ENCODE measurements around the gene XYLT1. TPM values are rescaled to one million over a fixed set of nuclear protein-coding genes. Genes with fewer than 3 reads are reported as not detected.

Gene XYLT1
- total and polyA plus RNA-seq, 12 donors = 0.29 to 4.0 (median 1.6) TPM

- Histone ChIP-seq H3K27me3 (no peaks in the 10 kb centered on the region), H3K9me3 (no peaks in the 10 kb centered on the region), H3K4me3 (no peak overlapping the region), H3K27ac (no peak overlapping the region), H3K4me1 (peaks cover 0 to 54% (median 0%) of the 10 kb centered on the region in 9 donors), H3K36me3 (no peaks in the 10 kb centered on the region)
- peak in 3 of 8 donors; percentile 50 to 80 (median 66) for ATAC-seq
- no peak for TF ChIP-seq CTCF (IDR thresholded peaks at IDR 0.05)
- no peak for DNase-seq
- WGBS, 2 donors = 82 to 84% methylated on average over 3 of the region's 3 CpGs
- intact Hi-C loops (cut with DNase I) = no loop called here
These were observed 300.3 kb downstream of the XYLT1 start for GRCh38 chr16:17170435-17170834.

GRCh38 chr16:17168181-17168580 lies 302.6 kb downstream of the XYLT1 start:
- no peaks in the 10 kb centered on the region for H3K36me3 ChIP-seq
- H3K27ac ChIP-seq = no peak overlapping the region
- DNase-seq = no peak
- peaks cover 0 to 45% (median 0%) of the 10 kb centered on the region in 9 donors for H3K4me1 ChIP-seq
- no peaks in the 10 kb centered on the region for H3K9me3 ChIP-seq
- TF ChIP-seq CTCF (IDR thresholded peaks at IDR 0.05) = no peak
- H3K27me3 ChIP-seq = no peaks in the 10 kb centered on the region
- ATAC-seq = no peak
- WGBS, 2 donors = 84 to 93% methylated on average over 5 of the region's 5 CpGs
- intact Hi-C loops (cut with DNase I) = no loop called here
- H3K4me3 ChIP-seq = no peak overlapping the region

GRCh38 chr16:17166095-17166494 lies 304.7 kb downstream of the XYLT1 start:
- no peak for ATAC-seq
- Histone ChIP-seq H3K4me3 (no peak overlapping the region), H3K27me3 (no peaks in the 10 kb centered on the region), H3K4me1 (peaks cover 0 to 32% (median 0%) of the 10 kb centered on the region in 9 donors), H3K36me3 (no peaks in the 10 kb centered on the region), H3K9me3 (no peaks in the 10 kb centered on the region), H3K27ac (no peak overlapping the region)
- WGBS, 2 donors = 87 to 90% methylated on average over 4 of the region's 4 CpGs
- intact Hi-C loops (cut with DNase I) = no loop called here
- no peak for TF ChIP-seq CTCF (IDR thresholded peaks at IDR 0.05)
- DNase-seq = no peak

- Histone ChIP-seq H3K4me1 (peaks cover 0 to 16% (median 0%) of the 10 kb centered on the region in 9 donors), H3K27ac (no peak overlapping the region), H3K36me3 (no peaks in the 10 kb centered on the region), H3K4me3 (no peak overlapping the region), H3K27me3 (peaks cover 0 to 10% (median 0%) of the 10 kb centered on the region in 7 donors), H3K9me3 (no peaks in the 10 kb centered on the region)
- WGBS, 2 donors = 84 to 89% methylated on average over 3 of the region's 3 CpGs
- ATAC-seq = no peak
- TF ChIP-seq CTCF (IDR thresholded peaks at IDR 0.05) = no peak
- intact Hi-C loops (cut with DNase I) = no loop called here
- DNase-seq = no peak
These were observed 308.2 kb downstream of the XYLT1 start for GRCh38 chr16:17162560-17162959.

All from heart right ventricle (tissue), 16 donors.